PFSK-1 (cell line): ENCODE measurements around the gene NLRP7. TPM values are rescaled to one million over a fixed set of nuclear protein-coding genes. Genes with fewer than 3 reads are reported as not detected.

Experiments used
- FOXP2 ChIP-seq: optimal IDR thresholded peaks from 2 replicates; pipeline ENCODE3; 2011; ENCODE audit warnings: borderline replicate concordance, control low read depth, inconsistent platforms; ENCODE audit not compliant: insufficient read depth; ENCODE audit errors: extremely low read length, extremely low read depth
- POLR2AphosphoS5 ChIP-seq: IDR thresholded peaks from 2 replicates; pipeline ENCODE4 v1.6.1; 2012; ENCODE audit warnings: low read depth, mild to moderate bottlenecking, control low read depth, low read length, moderate library complexity
- REST ChIP-seq, 2 experiments: IDR thresholded peaks; 2 replicates each; pipeline versions ENCODE4 v1.6.1 to v1.8.0; 2011 to 2012; ENCODE audit warnings: low read depth in 2 of 2, low read length in 2 of 2, control low read depth in 1 of 2, inconsistent platforms in 1 of 2, mild to moderate bottlenecking in 1 of 2, moderate library complexity in 1 of 2; ENCODE audit not compliant: insufficient read depth in 1 of 2
- SIN3A ChIP-seq: IDR thresholded peaks from 2 replicates; pipeline ENCODE4 v1.6.1; 2012; ENCODE audit warnings: mild to moderate bottlenecking, low read length, moderate library complexity, borderline replicate concordance; ENCODE audit not compliant: insufficient read depth
- TAF1 ChIP-seq: IDR thresholded peaks from 2 replicates; pipeline ENCODE4 v1.6.1; 2012; ENCODE audit warnings: low read length, control low read depth, borderline replicate concordance; ENCODE audit not compliant: insufficient read depth
- polyA plus RNA-seq: library from polyadenylated mRNA; unstranded; fragments of >200 nt; gene quantifications from one replicate; pipeline ENCODE4 v1.2.1, GENCODE V29; 2012; ENCODE audit warnings: low read depth, missing spikeins; ENCODE audit not compliant: insufficient read length

Gene NLRP7
- not detected for polyA plus RNA-seq

- TF ChIP-seq TAF1 (no peak), SIN3A (no peak), POLR2AphosphoS5 (no peak), FOXP2 (no peak), REST (IDR thresholded peaks at IDR 0.05; ENCODE audit: insufficient read depth in 1 of 2, low read depth in 2 of 2, low read length in 2 of 2) (no peak)
Observed at GRCh38 chr19:54947381-54947780, at the start of gene NLRP7. Gene NLRP7, minus strand, starts transcription at chr19:54947530.

DNA sequence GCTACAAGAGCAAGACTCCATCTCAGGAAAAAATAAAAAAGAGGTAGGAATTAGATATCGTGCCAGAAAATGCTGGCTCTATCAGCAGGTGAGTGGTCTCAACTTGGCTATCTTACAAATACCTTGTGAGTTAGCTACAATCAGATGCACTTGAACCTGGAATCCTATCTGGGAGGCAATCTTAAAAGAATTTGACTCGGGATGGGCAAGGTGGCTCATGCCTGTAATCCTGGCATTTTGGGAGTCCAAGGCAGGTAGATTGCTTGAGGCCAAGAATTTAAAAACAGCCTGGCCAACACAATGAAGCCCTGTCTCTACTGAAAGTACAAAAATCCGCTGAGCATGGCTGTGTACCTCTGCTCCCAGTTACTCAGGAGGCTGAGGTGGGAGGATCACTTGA lies 48.2 kb upstream of the NLRP7 start:
- TF ChIP-seq SIN3A (no peak), REST (IDR thresholded peaks at IDR 0.05; ENCODE audit: insufficient read depth in 1 of 2, low read depth in 2 of 2, low read length in 2 of 2) (no peak), POLR2AphosphoS5 (no peak), TAF1 (no peak), FOXP2 (no peak)

DNA sequence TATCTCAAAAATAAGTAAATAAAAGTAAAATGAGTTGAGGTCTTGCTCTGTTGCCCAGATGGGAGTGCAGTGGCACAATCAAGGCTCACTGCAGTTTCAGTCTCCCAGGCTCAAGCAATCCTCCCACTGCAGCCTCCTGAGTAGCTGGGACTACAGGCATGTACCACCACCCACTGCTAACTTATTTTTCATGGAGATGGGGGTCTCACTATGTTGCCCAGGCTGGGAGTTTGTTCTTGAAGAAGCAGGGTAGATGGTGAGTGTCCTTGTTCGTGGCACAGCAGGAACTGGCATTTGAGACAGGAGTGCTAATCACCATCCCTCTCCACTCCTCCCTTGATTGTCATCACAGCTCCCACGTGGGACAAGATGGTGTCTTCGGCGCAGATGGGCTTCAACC lies 22.3 kb upstream of the NLRP7 start:
- TF ChIP-seq POLR2AphosphoS5, result no peak
- TF ChIP-seq FOXP2, result no peak
- TF ChIP-seq REST (IDR thresholded peaks at IDR 0.05; ENCODE audit: insufficient read depth in 1 of 2, low read depth in 2 of 2, low read length in 2 of 2), result no peak
- no peak for TF ChIP-seq SIN3A
- TF ChIP-seq TAF1, result no peak

DNA sequence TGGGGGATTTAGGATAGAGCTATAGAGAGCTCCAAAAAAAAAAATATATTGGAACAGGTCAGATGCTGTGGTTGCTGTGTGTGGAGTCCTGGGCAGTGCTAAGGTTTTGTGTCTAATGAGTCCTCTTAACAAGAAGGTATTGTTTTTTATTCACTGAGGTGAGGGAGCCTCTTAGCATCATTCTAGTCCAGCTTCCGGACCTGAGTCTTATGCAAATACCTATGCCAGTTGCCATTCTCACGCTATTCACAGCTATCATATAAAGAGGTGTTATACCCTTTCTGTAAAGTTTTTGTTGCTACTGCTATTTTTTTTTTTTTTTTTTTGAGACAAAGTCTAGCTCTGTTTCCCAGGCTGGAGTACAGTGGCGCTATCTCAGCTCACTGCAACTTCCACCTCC lies 20.3 kb upstream of the NLRP7 start:
- no peak for TF ChIP-seq REST (IDR thresholded peaks at IDR 0.05; ENCODE audit: insufficient read depth in 1 of 2, low read depth in 2 of 2, low read length in 2 of 2)
- TF ChIP-seq FOXP2, result no peak
- no peak for TF ChIP-seq POLR2AphosphoS5
- TF ChIP-seq TAF1, result no peak
- TF ChIP-seq SIN3A, result no peak

- TF ChIP-seq FOXP2 (no peak), SIN3A (no peak), TAF1 (no peak), POLR2AphosphoS5 (no peak), REST (IDR thresholded peaks at IDR 0.05; ENCODE audit: insufficient read depth in 1 of 2, low read depth in 2 of 2, low read length in 2 of 2) (no peak)
Observed at GRCh38 chr19:54959840-54960239, 12.5 kb upstream of the NLRP7 start.
